Kidney (tissue), 14 donors: ENCODE results near the gene SRRM2. TPM values are rescaled to one million over a fixed set of nuclear protein-coding genes. Genes with fewer than 3 reads are reported as not detected.
A peak's percentile ranks its signal among the peaks of the same experiment; 100 is the strongest.

Experiments used
- DNase-seq, 5 donors: peaks; one replicate each; pipeline ENCODE4 v3.0.0-alpha.2; 2013 to 2020
- FAIRE-seq: peaks from 2 replicates; lab custom pipeline; 2012; peaks lifted over from hg19 to GRCh38; lab: Jason Lieb, UNC
- H3K27ac ChIP-seq, 2 donors: one replicate each; pipeline ENCODE4 v1.7.0; 2013; ENCODE audit warnings: low read depth in 2 of 2, low read length in 2 of 2, inconsistent platforms in 1 of 2
- H3K27me3 ChIP-seq: one replicate; pipeline ENCODE4 v1.7.1; 2013; ENCODE audit warnings: low read length, inconsistent platforms; ENCODE audit not compliant: control insufficient read depth, insufficient read depth
- H3K36me3 ChIP-seq, 3 donors: one replicate each; pipeline versions ENCODE4 v1.7.0 to v1.7.1; 2013; ENCODE audit warnings: low read length in 3 of 3, control low read depth in 1 of 3, inconsistent platforms in 1 of 3; ENCODE audit not compliant: insufficient read depth in 3 of 3, control insufficient read depth in 2 of 3
- H3K4me1 ChIP-seq, 3 donors: one replicate each; pipeline versions ENCODE4 v1.7.0 to v1.7.1; 2013; ENCODE audit warnings: low read length in 3 of 3, inconsistent platforms in 1 of 3, low read depth in 1 of 3; ENCODE audit not compliant: control insufficient read depth in 2 of 3, insufficient read depth in 2 of 3
- H3K4me3 ChIP-seq, 3 donors: one replicate each; pipeline versions ENCODE4 v1.7.0 to v1.8.1; 2013; ENCODE audit warnings: low read length in 3 of 3, control low read depth in 1 of 3, inconsistent platforms in 1 of 3
- H3K9ac ChIP-seq, 3 donors: one replicate each; pipeline versions ENCODE4 v1.7.0 to v1.7.1; 2013; ENCODE audit warnings: low read length in 3 of 3, control low read depth in 1 of 3, inconsistent platforms in 1 of 3
- H3K9me3 ChIP-seq, 3 donors: one replicate each; pipeline versions ENCODE4 v1.7.0 to v1.7.1; 2013; ENCODE audit warnings: low read length in 3 of 3, control low read depth in 1 of 3, inconsistent platforms in 1 of 3; ENCODE audit not compliant: control insufficient read depth in 2 of 3, insufficient read depth in 1 of 3
- CTCF ChIP-seq: IDR thresholded peaks from 3 replicates; pipeline ENCODE4 v1.5.1; 2012; ENCODE audit warnings: mild to moderate bottlenecking, moderate library complexity, borderline replicate concordance; ENCODE audit not compliant: insufficient read depth; ENCODE audit errors: extremely low read depth
- intact Hi-C: fragments of 100-400 bp; cut with DNase I; formaldehyde crosslinking; loops from one replicate; pipeline ENCODE4 v1.11.1; 2022
- polyA plus RNA-seq: library from polyadenylated mRNA; stranded (reverse); fragments of 350-450 nt; fragmentation: Illumina TruSeq; extraction: RNeasy Lipid Tissue Mini Kit (QIAGEN cat#74804); gene quantifications from one replicate; pipeline ENCODE4 v1.2.3, GENCODE V29; 2014; ENCODE audit warnings: low read depth, low replicate concordance; ENCODE audit not compliant: insufficient read depth
- total RNA-seq: library from RNA; stranded (reverse); fragmentation: NEBNext Ultra II Directional; extraction: Animal tissue kit (Norgen Biotek cat#: 25700); gene quantifications from one replicate; pipeline ENCODE4 v1.2.1, GENCODE V29; 2021
- donor health status: control.
- donor health status: control.
- donor health status: control.
- donor health status: control.
- donor health status: control.
- donor health status: DM: yes; HTN: yes; CAD: no.
- donor health status: Normal renal cell carcinoma (clear cell type).

SRRM2 gene
- total and polyA plus RNA-seq, 2 donors from 2014 or later = 386 to 621 TPM

GRCh38 chr16:2752850-2753732, 653 bp downstream of the SRRM2 start:
- FAIRE-seq = no peak

GRCh38 chr16:2753733-2754020, 1.2 kb downstream of the SRRM2 start:
- peak overlapping the region; percentile 63 to 86 (median 70) for H3K9ac ChIP-seq
- H3K4me1 ChIP-seq = peaks cover 0 to 28% (median 9%) of the 10 kb centered on the region in 3 donors
- peak overlapping the region in 1 of 2 donors; percentile 100 for H3K27ac ChIP-seq
- no peaks in the 10 kb centered on the region for H3K27me3 ChIP-seq
- no peak for TF ChIP-seq CTCF
- intact Hi-C loops = no loop called here
- peaks cover 4 to 19% (median 14%) of the 10 kb centered on the region in 3 donors for H3K36me3 ChIP-seq
- FAIRE-seq (no peak), DNase-seq (peak in 2 of 5 donors; percentile 29 to 36)
- H3K4me3 ChIP-seq = peak overlapping the region; percentile 77 to 89 (median 89)
- peaks cover 0 to 5% (median 0%) of the 10 kb centered on the region in 3 donors for H3K9me3 ChIP-seq

More at GRCh38 chr16:2752850-2753732, 653 bp downstream of the SRRM2 start:
- Histone ChIP-seq H3K9ac (peak overlapping the region; percentile 63 to 96 (median 70)), H3K4me3 (peak overlapping the region; percentile 77 to 89 (median 89)), H3K27ac (peak overlapping the region; percentile 100), H3K36me3 (peaks cover 0 to 14% (median 9%) of the 10 kb centered on the region in 3 donors), H3K27me3 (no peaks in the 10 kb centered on the region), H3K9me3 (peaks cover 0 to 5% (median 0%) of the 10 kb centered on the region in 3 donors), H3K4me1 (peaks cover 0 to 28% (median 9%) of the 10 kb centered on the region in 3 donors)
- peak in 3 of 5 donors; percentile 89 to 93 (median 92) for DNase-seq
- intact Hi-C loops = no loop called here
- no peak for TF ChIP-seq CTCF

GRCh38 chr16:2755158-2755557, 2.7 kb downstream of the SRRM2 start:
- H3K9me3 ChIP-seq = peaks cover 0 to 5% (median 0%) of the 10 kb centered on the region in 3 donors
- peak overlapping the region in 2 of 3 donors; percentile 77 to 89 for H3K4me3 ChIP-seq
- FAIRE-seq = no peak
- H3K9ac ChIP-seq = peak overlapping the region in 2 of 3 donors; percentile 43 to 86
- TF ChIP-seq CTCF = no peak
- no peaks in the 10 kb centered on the region for H3K27me3 ChIP-seq
- no peak for DNase-seq
- intact Hi-C loops = no loop called here
- peaks cover 0 to 28% (median 9%) of the 10 kb centered on the region in 3 donors for H3K4me1 ChIP-seq
- H3K36me3 ChIP-seq = peaks cover 13 to 34% (median 27%) of the 10 kb centered on the region in 3 donors
- no peak overlapping the region for H3K27ac ChIP-seq
